Adrenal gland (tissue), 12 donors: Measurements from ENCODE around the gene CKS2. TPM values are rescaled to one million over a fixed set of nuclear protein-coding genes. Genes with fewer than 3 reads are reported as not detected.
A peak's percentile ranks its signal among the peaks of the same experiment; 100 is the strongest.

Source experiments
- DNase-seq, 7 donors: peaks; one replicate each; pipeline ENCODE4 v3.0.0-alpha.2; 2019 to 2020
- H3K27ac ChIP-seq, 5 donors: fragments of 200-600 bp; sonication (generic) in 4 of 5; 1 replicate in 3 of 5; 2 replicates in 2 of 5; pipeline versions ENCODE4 v1.5.1 to v1.8.0; 2016 to 2020; ENCODE audit warnings: mild to moderate bottlenecking in 1 of 5
- H3K27me3 ChIP-seq: fragments of 200-600 bp; 2 replicates; pipeline ENCODE4 v1.8.0; 2021
- H3K36me3 ChIP-seq, 2 donors: fragments of 200-600 bp; replicated peaks in 1 of 2; 1 replicate in 1 of 2; 2 replicates in 1 of 2; pipeline versions ENCODE4 v1.5.1 to v1.8.0; 2018 to 2022
- H3K4me1 ChIP-seq, 2 donors: fragments of 200-600 bp; replicated peaks in 1 of 2; 1 replicate in 1 of 2; 2 replicates in 1 of 2; pipeline versions ENCODE4 v1.5.1 to v1.8.0; 2018 to 2021
- H3K4me3 ChIP-seq, 4 donors: fragments of 200-600 bp; sonication (generic) in 3 of 4; one replicate each; pipeline ENCODE4 v1.5.1; 2016 to 2018
- H3K9me3 ChIP-seq, 3 donors: fragments of 200-600 bp; sonication (generic) in 1 of 3; replicated peaks in 1 of 3; 1 replicate in 2 of 3; 2 replicates in 1 of 3; pipeline versions ENCODE4 v1.5.1 to v1.8.0; 2016 to 2021
- CTCF ChIP-seq, 6 experiments: fragments of 450-650 bp in 4 of 6; fragments of 200-600 bp in 2 of 6; sonication (generic) in 1 of 6; IDR thresholded peaks; 1 replicate in 5 of 6; 2 replicates in 1 of 6; pipeline versions ENCODE4 v1.5.1 to v1.8.0; 2016 to 2021; ENCODE audit warnings: antibody characterized with exemption in 6 of 6, mild to moderate bottlenecking in 2 of 6, moderate library complexity in 1 of 6
- POLR2A ChIP-seq, 2 donors: fragments of 450-650 bp; IDR thresholded peaks; one replicate each; pipeline ENCODE4 v1.6.1; 2017; ENCODE audit warnings: antibody characterized with exemption in 2 of 2, mild to moderate bottlenecking in 2 of 2, moderate library complexity in 1 of 2
- WGBS, 4 donors: extraction: QIAGEN DNeasy Blood & Tissue Kit in 2 of 4; methylation state at CpG; one replicate each; pipeline versions ENCODE4 v1.1.5 to v1.1.7; 2013 to 2017; 5-methylcytosine and 5-hydroxymethylcytosine counted together
- intact Hi-C, 2 donors: fragments of 100-400 bp; cut with DNase I; formaldehyde crosslinking; loops; one replicate each; pipeline versions ENCODE4 v1.14.1 to v1.15.0; 2022 to 2023
- polyA plus RNA-seq, 3 donors: library from polyadenylated mRNA; stranded (reverse); fragments of 200-250 nt in 2 of 3; fragments of 350-450 nt in 1 of 3; fragmentation: Illumina TruSeq in 1 of 3; extraction: RNeasy Lipid Tissue Mini Kit (QIAGEN cat#74804) in 1 of 3; gene quantifications; one replicate each; pipeline ENCODE4 v1.2.3, GENCODE V29; 2013 to 2014
- total RNA-seq, 9 donors: library from RNA; depleted of rRNA in 4 of 9; stranded (reverse); fragments of >200 nt in 4 of 9; fragments of 120-200 nt in 1 of 9; fragmentation: NEBNext Ultra II Directional in 1 of 9; extraction: Animal tissue kit (Norgen Biotek cat#: 25700) in 1 of 9; gene quantifications; one replicate each; pipeline versions ENCODE4 v1.1.0 to v1.2.4, GENCODE V29; 2013 to 2023
- donor health status: healthy with polysubstance abuse.
- donor health status: Bipolar disorder and iron deficiency.
- donor health status: DM: yes; HTN: yes; CAD: no.
- donor health status: DM: no; HTN: no; CAD: no.
- donor health status: DM: no; HTN: no; CAD: no.
- donor health status: DM: yes; HTN: yes; CAD: no.

The CKS2 gene
- total and polyA plus RNA-seq, 12 donors, result 18.3 to 175 (median 49.7) TPM

- Histone ChIP-seq H3K4me1 (no peaks in the 10 kb centered on the region), H3K27me3 (no peaks in the 10 kb centered on the region), H3K9me3 (no peaks in the 10 kb centered on the region), H3K36me3 (peaks cover 0 to 64% of the 10 kb centered on the region in 2 donors), H3K27ac (peak overlapping the region in 1 of 5 donors; percentile 34), H3K4me3 (no peak overlapping the region)
- TF ChIP-seq POLR2A (IDR thresholded peaks at IDR 0.05) (no peak), CTCF (IDR thresholded peaks at IDR 0.05) (no peak)
- 62 to 74% (median 70%) methylated on average over 3 of the region's 3 CpGs for WGBS, 4 donors
- intact Hi-C loops, result no loop called here
- peak in 4 of 7 donors; percentile 18 to 66 (median 42) for DNase-seq
Observed at GRCh38 chr9:89360465-89360864, 49.5 kb downstream of the CKS2 start.

- Histone ChIP-seq H3K27me3 (no peaks in the 10 kb centered on the region), H3K9me3 (no peaks in the 10 kb centered on the region), H3K4me3 (no peak overlapping the region), H3K27ac (no peak overlapping the region), H3K4me1 (no peaks in the 10 kb centered on the region), H3K36me3 (peaks cover 0 to 61% of the 10 kb centered on the region in 2 donors)
- peak in 3 of 7 donors; percentile 3 to 46 (median 5) for DNase-seq
- intact Hi-C loops, result no loop called here
- no peak for TF ChIP-seq POLR2A (IDR thresholded peaks at IDR 0.05)
- TF ChIP-seq CTCF (IDR thresholded peaks at IDR 0.05), result no peak
- WGBS, 4 donors, result 87 to 99% (median 97%) methylated on average over 6 of the region's 6 CpGs
Observed at GRCh38 chr9:89361031-89361430, 50.0 kb downstream of the CKS2 start.

- Histone ChIP-seq H3K4me3 (no peak overlapping the region), H3K27ac (no peak overlapping the region), H3K4me1 (no peaks in the 10 kb centered on the region), H3K27me3 (no peaks in the 10 kb centered on the region), H3K9me3 (no peaks in the 10 kb centered on the region), H3K36me3 (peaks cover 0 to 51% of the 10 kb centered on the region in 2 donors)
- intact Hi-C loops, result no loop called here
- peak in 4 of 7 donors; percentile 10 to 45 (median 16) for DNase-seq
- TF ChIP-seq POLR2A (IDR thresholded peaks at IDR 0.05) (no peak), CTCF (IDR thresholded peaks at IDR 0.05) (no peak)
- WGBS, 4 donors, result 83 to 93% (median 91%) methylated on average over 6 to 9 of the region's 9 CpGs
Observed at GRCh38 chr9:89361816-89362646, 51.0 kb downstream of the CKS2 start.

- H3K27me3 ChIP-seq, result no peaks in the 10 kb centered on the region
- H3K4me3 ChIP-seq, result no peak overlapping the region
- peak in 4 of 7 donors; percentile 12 to 51 (median 17) for DNase-seq
- 90 to 94% (median 92%) methylated on average over 5 to 10 of the region's 10 CpGs for WGBS, 4 donors
- no peaks in the 10 kb centered on the region for H3K4me1 ChIP-seq
- H3K27ac ChIP-seq, result no peak overlapping the region
- intact Hi-C loops, result no loop called here
- H3K36me3 ChIP-seq, result peaks cover 0 to 44% of the 10 kb centered on the region in 2 donors
- TF ChIP-seq POLR2A (IDR thresholded peaks at IDR 0.05) (no peak), CTCF (IDR thresholded peaks at IDR 0.05) (no peak)
- no peaks in the 10 kb centered on the region for H3K9me3 ChIP-seq
Observed at GRCh38 chr9:89362647-89363310, 51.8 kb downstream of the CKS2 start.
